Fibroblast of lung (primary cell): Measurements from ENCODE around the gene CABP7. TPM values are rescaled to one million over a fixed set of nuclear protein-coding genes. Genes with fewer than 3 reads are reported as not detected.

Experiments used
- DNase-seq, 2 donors: peaks; one replicate each; pipeline versions ENCODE4 v3.0.0 to v3.0.0-alpha.2; 2010; ENCODE audit warnings: low read depth in 2 of 2
- H2AFZ ChIP-seq: 2 replicates; pipeline ENCODE4 v1.5.1; 2012; ENCODE audit warnings: low read length, control low read depth, inconsistent platforms
- H3K27ac ChIP-seq: 2 replicates; pipeline ENCODE4 v1.5.1; 2011; ENCODE audit warnings: low read length, control low read depth; ENCODE audit not compliant: insufficient read depth
- H3K27me3 ChIP-seq: 2 replicates; pipeline ENCODE4 v1.5.1; 2011; ENCODE audit warnings: mild to moderate bottlenecking, low read length; ENCODE audit not compliant: control insufficient read depth, insufficient read depth
- H3K36me3 ChIP-seq: 2 replicates; pipeline ENCODE4 v1.5.1; 2011; ENCODE audit warnings: low read length; ENCODE audit not compliant: control insufficient read depth, insufficient read depth
- H3K4me1 ChIP-seq: 2 replicates; pipeline ENCODE4 v1.5.1; 2011; ENCODE audit warnings: low read length; ENCODE audit not compliant: control insufficient read depth, insufficient read depth; ENCODE audit errors: extremely low read depth
- H3K4me2 ChIP-seq: 2 replicates; pipeline ENCODE4 v1.5.1; 2011; ENCODE audit warnings: low read length, control low read depth; ENCODE audit not compliant: insufficient read depth; ENCODE audit errors: extremely low read depth
- H3K4me3 ChIP-seq, 4 experiments: fragments of 200-600 bp in 1 of 4; sonication (generic) in 1 of 4; replicated peaks in 1 of 4; 2 replicates each; pipeline ENCODE4 v1.5.1; 2011 to 2016; ENCODE audit warnings: low read length in 4 of 4, low read depth in 3 of 4, mild to moderate bottlenecking in 3 of 4, control low read depth in 2 of 4, inconsistent platforms in 1 of 4, mixed read lengths in 1 of 4; ENCODE audit not compliant: insufficient read depth in 1 of 4; ENCODE audit errors: control extremely low read depth in 1 of 4
- H3K79me2 ChIP-seq: 2 replicates; pipeline ENCODE4 v1.5.1; 2012; ENCODE audit warnings: mild to moderate bottlenecking, low read length, inconsistent platforms; ENCODE audit not compliant: control insufficient read depth, insufficient read depth
- H3K9ac ChIP-seq: 2 replicates; pipeline ENCODE4 v1.5.1; 2011; ENCODE audit warnings: mild to moderate bottlenecking, low read length, control low read depth; ENCODE audit not compliant: insufficient read depth
- H3K9me3 ChIP-seq: 2 replicates; pipeline ENCODE4 v1.5.1; 2012; ENCODE audit warnings: low read depth, low read length; ENCODE audit not compliant: control insufficient read depth, insufficient read depth
- H4K20me1 ChIP-seq: 2 replicates; pipeline ENCODE4 v1.5.1; 2011; ENCODE audit warnings: low read length; ENCODE audit not compliant: control insufficient read depth, insufficient read depth; ENCODE audit errors: extremely low read depth
- CTCF ChIP-seq, 2 donors: IDR thresholded peaks in 1 of 2; conservative IDR thresholded peaks in 1 of 2; 1 replicate in 1 of 2; 2 replicates in 1 of 2; pipeline ENCODE4 v1.5.1; 2011 to 2012; ENCODE audit warnings: low read length in 2 of 2, control low read depth in 1 of 2, inconsistent platforms in 1 of 2, low read depth in 1 of 2, mild to moderate bottlenecking in 1 of 2
- EZH2 ChIP-seq: IDR thresholded peaks from 2 replicates; pipeline ENCODE4 v1.5.1; 2012; ENCODE audit warnings: low read length, control low read depth, mild to moderate bottlenecking; ENCODE audit errors: missing control alignments
- polyA plus RNA-seq, 2 donors: library from polyadenylated mRNA; depleted of rRNA in 1 of 2; stranded (reverse) in 1 of 2; unstranded in 1 of 2; fragments of >200 nt; gene quantifications; 2 replicates each; pipeline ENCODE4 v1.2.1, GENCODE V29; 2011 to 2012; ENCODE audit warnings: missing spikeins in 1 of 2
- total RNA-seq: library from RNA; depleted of rRNA; stranded (reverse); fragments of >200 nt; gene quantifications from 2 replicates; pipeline ENCODE4 v1.2.1, GENCODE V29; 2014

Gene CABP7
- total and polyA plus RNA-seq, 2 donors (not counting 1 experiment from before 2014, with no cell fraction given) = not detected

GRCh38 chr22:29742326-29742725 lies 22.5 kb downstream of the CABP7 start:
- Histone ChIP-seq H3K79me2 (no peaks in the 10 kb centered on the region), H3K9me3 (no peaks in the 10 kb centered on the region), H3K4me3 (no peak overlapping the region), H3K27me3 (no peaks in the 10 kb centered on the region), H2AFZ (no peak overlapping the region), H3K36me3 (no peaks in the 10 kb centered on the region), H4K20me1 (no peaks in the 10 kb centered on the region), H3K27ac (no peak overlapping the region), H3K4me1 (no peaks in the 10 kb centered on the region), H3K9ac (no peak overlapping the region), H3K4me2 (no peak overlapping the region)
- TF ChIP-seq EZH2 = no peak
- TF ChIP-seq CTCF (conservative IDR thresholded peaks at IDR 0.05 in 1 of 2, IDR thresholded peaks at IDR 0.05 in 1 of 2; ENCODE audit: low read depth in 1 of 2, low read length in 2 of 2) = no peak
- DNase-seq = no peak

GRCh38 chr22:29744902-29745301 lies 25.1 kb downstream of the CABP7 start:
- Histone ChIP-seq H3K36me3 (no peaks in the 10 kb centered on the region), H3K9me3 (no peaks in the 10 kb centered on the region), H4K20me1 (no peaks in the 10 kb centered on the region), H3K27ac (no peak overlapping the region), H3K4me3 (no peak overlapping the region), H2AFZ (no peak overlapping the region), H3K79me2 (no peaks in the 10 kb centered on the region), H3K9ac (no peak overlapping the region), H3K27me3 (no peaks in the 10 kb centered on the region), H3K4me1 (no peaks in the 10 kb centered on the region), H3K4me2 (no peak overlapping the region)
- DNase-seq = peak; percentile 27 to 59
- TF ChIP-seq EZH2 = no peak
- no peak for TF ChIP-seq CTCF (conservative IDR thresholded peaks at IDR 0.05 in 1 of 2, IDR thresholded peaks at IDR 0.05 in 1 of 2; ENCODE audit: low read depth in 1 of 2, low read length in 2 of 2)

- H3K79me2 ChIP-seq = no peaks in the 10 kb centered on the region
- H3K36me3 ChIP-seq = no peaks in the 10 kb centered on the region
- H3K27me3 ChIP-seq = no peaks in the 10 kb centered on the region
- H3K9me3 ChIP-seq = no peaks in the 10 kb centered on the region
- H3K4me1 ChIP-seq = no peaks in the 10 kb centered on the region
- no peak overlapping the region for H2AFZ ChIP-seq
- no peak for DNase-seq
- no peak overlapping the region for H3K27ac ChIP-seq
- H3K9ac ChIP-seq = no peak overlapping the region
- H3K4me3 ChIP-seq = no peak overlapping the region
- H3K4me2 ChIP-seq = no peak overlapping the region
- H4K20me1 ChIP-seq = no peaks in the 10 kb centered on the region
- TF ChIP-seq CTCF (conservative IDR thresholded peaks at IDR 0.05 in 1 of 2, IDR thresholded peaks at IDR 0.05 in 1 of 2; ENCODE audit: low read depth in 1 of 2, low read length in 2 of 2) (no peak), EZH2 (no peak)
These were observed 28.0 kb downstream of the CABP7 start for GRCh38 chr22:29747832-29748231.
